Measurements from ENCODE around the gene CEP104.

GRCh38 chr1:3777078-3777547, 79.9 kb downstream of the CEP104 start:
- no peak for TF ChIP-seq CTCF (IDR thresholded peaks at IDR 0.05)
- TF ChIP-seq POLR2A (IDR thresholded peaks at IDR 0.05) = no peak
